Neuronal stem cell (in vitro differentiated cells): Measurements from ENCODE around the gene SPDYE17.
"Not testable (repeated sequence)": the region's sequence is repeated elsewhere in the genome, so short reads cannot be mapped to it uniquely, and the experiment has no call there.

Experiments
- DNase-seq: peaks from one replicate; pipeline ENCODE4 v3.0.0-alpha.2; 2013; ENCODE audit warnings: low spot score
- H2AFZ ChIP-seq: one replicate; pipeline ENCODE4 v1.6.1; 2013; ENCODE audit warnings: mild to moderate bottlenecking, low read length, inconsistent platforms
- H2AK5ac ChIP-seq: 2 replicates; pipeline ENCODE4 v1.6.1; 2013; ENCODE audit warnings: low read depth, mild to moderate bottlenecking, inconsistent platforms, low read length, moderate library complexity, mixed read lengths
- H2BK120ac ChIP-seq: 2 replicates; pipeline ENCODE4 v1.6.1; 2013; ENCODE audit warnings: low read depth, mild to moderate bottlenecking, inconsistent platforms, low read length, moderate library complexity, mixed read lengths
- H2BK12ac ChIP-seq: one replicate; pipeline ENCODE4 v1.6.1; 2013; ENCODE audit warnings: low read length, inconsistent platforms
- H2BK15ac ChIP-seq: 2 replicates; pipeline ENCODE4 v1.6.1; 2013; ENCODE audit warnings: mild to moderate bottlenecking, low read length, inconsistent platforms, mixed read lengths
- H2BK5ac ChIP-seq: one replicate; pipeline ENCODE4 v1.6.1; 2013; ENCODE audit warnings: inconsistent platforms, mild to moderate bottlenecking, low read length, moderate library complexity
- H3K14ac ChIP-seq: one replicate; pipeline ENCODE4 v1.6.1; 2013; ENCODE audit warnings: low read length, inconsistent platforms
- H3K18ac ChIP-seq: 2 replicates; pipeline ENCODE4 v1.6.1; 2013; ENCODE audit warnings: low read length, inconsistent platforms
- H3K23ac ChIP-seq: 2 replicates; pipeline ENCODE4 v1.6.1; 2013; ENCODE audit warnings: low read depth, mild to moderate bottlenecking, mixed read lengths, low read length, inconsistent platforms; ENCODE audit not compliant: poor library complexity
- H3K27ac ChIP-seq: replicated peaks from 3 replicates; pipeline ENCODE4 v1.5.1; 2013; ENCODE audit warnings: low read length, inconsistent platforms
- H3K27me3 ChIP-seq, 3 experiments: 2 replicates each; pipeline ENCODE4 v1.6.1; 2013; ENCODE audit warnings: low read length in 3 of 3, mild to moderate bottlenecking in 2 of 3, inconsistent platforms in 1 of 3, low read depth in 1 of 3, mixed read lengths in 1 of 3, moderate library complexity in 1 of 3; ENCODE audit not compliant: control insufficient read depth in 3 of 3, insufficient read depth in 3 of 3
- H3K36me3 ChIP-seq, 2 donors: replicated peaks in 1 of 2; 2 replicates each; pipeline ENCODE4 v1.6.1; 2013; ENCODE audit warnings: low read length in 2 of 2; ENCODE audit not compliant: control insufficient read depth in 2 of 2, insufficient read depth in 2 of 2
- H3K4ac ChIP-seq: 2 replicates; pipeline ENCODE4 v1.6.1; 2013; ENCODE audit warnings: inconsistent platforms, mild to moderate bottlenecking, low read length, moderate library complexity
- H3K4me1 ChIP-seq, 2 donors: 1 replicate in 1 of 2; 2 replicates in 1 of 2; pipeline ENCODE4 v1.6.1; 2013; ENCODE audit warnings: low read length in 2 of 2, low read depth in 1 of 2; ENCODE audit not compliant: control insufficient read depth in 2 of 2, insufficient read depth in 1 of 2
- H3K4me2 ChIP-seq: one replicate; pipeline ENCODE4 v1.6.1; 2013; ENCODE audit warnings: mild to moderate bottlenecking, low read length, inconsistent platforms; ENCODE audit not compliant: insufficient read depth, poor library complexity, severe bottlenecking
- H3K4me3 ChIP-seq, 2 donors: 2 replicates each; pipeline ENCODE4 v1.5.1; 2013; ENCODE audit warnings: low read length in 2 of 2, mild to moderate bottlenecking in 2 of 2, inconsistent platforms in 1 of 2, moderate library complexity in 1 of 2
- H3K79me1 ChIP-seq: one replicate; pipeline ENCODE4 v1.6.1; 2013; ENCODE audit warnings: low read depth, mild to moderate bottlenecking, inconsistent platforms, low read length, moderate library complexity
- H3K9ac ChIP-seq: one replicate; pipeline ENCODE4 v1.6.1; 2013; ENCODE audit warnings: mild to moderate bottlenecking, low read depth, low read length, inconsistent platforms; ENCODE audit not compliant: poor library complexity
- H3K9me3 ChIP-seq, 2 donors: replicated peaks in 1 of 2; 2 replicates each; pipeline versions ENCODE3 to v1.6.1; 2013; ENCODE audit warnings: low read length in 2 of 2, mild to moderate bottlenecking in 2 of 2, inconsistent platforms in 1 of 2, low read depth in 1 of 2, mixed read lengths in 1 of 2, moderate library complexity in 1 of 2; ENCODE audit not compliant: control insufficient read depth in 2 of 2, insufficient read depth in 1 of 2
- H4K8ac ChIP-seq: one replicate; pipeline ENCODE4 v1.6.1; 2013; ENCODE audit warnings: low read depth, mild to moderate bottlenecking, inconsistent platforms, low read length, moderate library complexity
- H4K91ac ChIP-seq: one replicate; pipeline ENCODE4 v1.6.1; 2013; ENCODE audit warnings: low read length, low read depth, mild to moderate bottlenecking, inconsistent platforms; ENCODE audit not compliant: poor library complexity
- WGBS, 2 donors: extraction: QIAGEN DNeasy Blood & Tissue Kit; methylation state at CpG; one replicate each; pipeline ENCODE4 v1.1.7; 2013; ENCODE audit warnings: missing lambda C conversion rate in 2 of 2, mixed read lengths in 1 of 2; ENCODE audit not compliant: insufficient read length in 2 of 2, insufficient replicate concordance in 1 of 2; ENCODE audit errors: extremely low coverage in 2 of 2; 5-methylcytosine and 5-hydroxymethylcytosine counted together

The SPDYE17 gene

DNA sequence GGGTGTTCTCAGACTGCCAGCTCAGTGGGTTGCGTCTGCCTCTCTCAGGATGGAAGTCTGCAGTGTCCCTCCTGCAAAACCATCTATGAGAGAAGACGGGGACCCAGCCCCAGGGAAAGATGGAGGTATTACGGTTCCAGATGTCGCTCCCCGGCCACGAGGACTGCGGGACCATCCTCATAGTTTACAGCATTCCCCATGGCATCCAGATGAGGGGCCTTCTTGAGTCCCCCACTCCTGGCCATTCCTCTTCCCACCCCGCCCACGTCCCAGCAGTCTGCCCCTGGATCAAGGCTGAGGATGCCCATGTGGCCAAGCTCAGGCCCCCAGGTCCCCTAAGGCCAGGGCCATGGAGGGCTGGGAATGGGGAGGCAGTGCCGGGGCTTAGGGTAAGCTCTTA, 28.9 kb downstream of the SPDYE17 start:
- not testable (repeated sequence) for H2BK120ac ChIP-seq, H3K36me3 ChIP-seq, H3K4me2 ChIP-seq, H3K27me3 ChIP-seq, H3K4me3 ChIP-seq, H3K4me1 ChIP-seq, H2BK12ac ChIP-seq, H2BK5ac ChIP-seq, H4K8ac ChIP-seq, H3K23ac ChIP-seq, H3K27ac ChIP-seq, H4K91ac ChIP-seq, H3K4ac ChIP-seq, H3K14ac ChIP-seq, H2BK15ac ChIP-seq, H3K9me3 ChIP-seq, H3K9ac ChIP-seq, H2AFZ ChIP-seq, H2AK5ac ChIP-seq, DNase-seq, H3K79me1 ChIP-seq, H3K18ac ChIP-seq
- no CpG with 5 or more reads among the region's 10 CpGs for WGBS, 2 donors

DNA sequence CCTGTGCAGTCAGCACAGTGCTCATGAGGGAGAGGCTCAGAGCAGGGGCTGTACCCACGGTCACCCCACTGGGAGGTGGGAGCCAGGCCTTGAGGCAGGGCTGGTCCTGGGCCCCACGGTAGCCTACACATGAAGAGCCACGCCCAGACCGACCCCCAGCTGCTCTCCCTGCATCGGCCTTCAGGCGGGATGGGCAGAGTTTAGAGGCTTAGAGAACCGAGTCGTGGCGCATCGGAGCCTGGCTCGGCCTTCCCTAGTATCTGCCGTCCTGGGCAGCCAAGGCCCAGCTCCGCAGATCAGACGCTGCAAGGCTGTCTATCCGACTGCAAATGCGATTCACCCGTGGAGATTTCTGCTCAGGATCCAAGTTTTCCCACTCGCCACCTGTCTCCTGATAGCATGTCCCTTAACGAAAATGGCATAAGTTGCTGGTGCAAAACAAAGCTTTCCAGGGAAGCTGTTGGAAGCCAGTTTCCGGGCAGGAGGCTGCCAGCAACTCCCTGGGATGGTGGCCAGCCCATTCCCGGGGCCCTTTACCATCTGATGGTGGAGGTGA, 29.4 kb downstream of the SPDYE17 start:
- no CpG with 5 or more reads among the region's 21 CpGs for WGBS, 2 donors
- not testable (repeated sequence) for H3K23ac ChIP-seq, H3K4ac ChIP-seq, H3K9ac ChIP-seq, H2BK5ac ChIP-seq, H3K4me3 ChIP-seq, H3K4me1 ChIP-seq, H3K27me3 ChIP-seq, H4K91ac ChIP-seq, H2BK120ac ChIP-seq, H3K14ac ChIP-seq, H2BK15ac ChIP-seq, H3K9me3 ChIP-seq, H3K4me2 ChIP-seq, H3K27ac ChIP-seq, H3K79me1 ChIP-seq, H2BK12ac ChIP-seq, H3K36me3 ChIP-seq, DNase-seq, H3K18ac ChIP-seq, H4K8ac ChIP-seq, H2AFZ ChIP-seq, H2AK5ac ChIP-seq

DNA sequence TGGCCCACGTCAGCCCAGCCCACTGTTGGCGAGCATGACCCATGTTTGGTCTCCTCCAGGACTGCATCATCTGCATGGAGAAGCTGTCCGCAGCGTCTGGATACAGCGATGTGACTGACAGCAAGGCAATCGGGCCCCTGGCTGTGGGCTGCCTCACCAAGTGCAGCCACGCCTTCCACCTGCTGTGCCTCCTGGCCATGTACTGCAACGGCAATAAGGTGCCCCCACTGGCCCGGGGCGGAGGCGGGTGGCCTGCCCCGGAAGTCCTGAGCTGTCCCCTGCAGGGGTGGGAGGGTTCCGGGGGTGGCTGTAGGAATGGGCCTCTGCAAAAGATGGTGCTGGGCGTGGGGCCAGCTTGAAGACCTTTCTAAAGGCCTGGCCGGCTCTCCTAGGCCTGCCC, 30.1 kb downstream of the SPDYE17 start:
- DNase-seq, H2AFZ ChIP-seq, H3K9ac ChIP-seq, H2BK5ac ChIP-seq, H2BK15ac ChIP-seq, H3K4me2 ChIP-seq, H2AK5ac ChIP-seq, H3K27me3 ChIP-seq, H3K79me1 ChIP-seq, H4K8ac ChIP-seq, H2BK12ac ChIP-seq, H3K18ac ChIP-seq, H3K4me3 ChIP-seq, H3K36me3 ChIP-seq, H2BK120ac ChIP-seq, H3K23ac ChIP-seq, H3K27ac ChIP-seq, H4K91ac ChIP-seq, H3K9me3 ChIP-seq, H3K4me1 ChIP-seq, H3K4ac ChIP-seq: not testable (repeated sequence)
- no CpG with 5 or more reads among the region's 15 CpGs for WGBS, 2 donors
- peak overlapping the region; percentile 56 for H3K14ac ChIP-seq

DNA sequence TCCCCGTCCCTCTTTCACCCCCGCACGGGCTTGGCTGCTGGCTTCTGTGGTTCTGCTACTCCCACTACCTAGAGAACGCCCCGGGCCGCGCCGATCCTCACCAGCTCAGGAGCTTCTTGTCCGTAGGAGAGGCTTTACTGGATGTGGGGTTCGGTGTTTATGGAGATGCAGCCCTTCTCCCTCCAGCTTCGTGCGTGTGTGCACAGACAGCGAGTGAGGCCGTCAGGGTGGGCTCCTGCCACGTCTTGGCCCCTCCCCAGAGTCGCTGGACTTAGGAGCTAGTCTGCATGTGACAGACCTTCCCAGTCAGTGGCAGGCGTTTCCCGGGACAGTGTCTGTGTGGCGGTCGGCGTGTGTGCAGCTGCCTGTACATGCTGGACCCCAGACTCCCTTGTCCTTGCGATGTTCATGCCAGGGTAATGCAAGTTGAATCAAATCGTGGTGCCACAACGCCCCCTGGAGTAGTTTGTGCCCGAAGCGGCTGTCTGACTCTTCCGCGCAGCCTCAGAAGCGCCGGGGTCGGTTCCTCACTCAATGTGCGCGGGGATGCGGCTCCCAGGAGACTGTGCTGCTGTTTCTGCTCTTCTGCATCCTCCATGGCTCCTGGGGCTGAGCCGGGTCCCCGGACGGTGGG, 32.6 kb downstream of the SPDYE17 start:
- H2BK5ac ChIP-seq, H3K4me2 ChIP-seq, H4K91ac ChIP-seq, H3K36me3 ChIP-seq, H2BK120ac ChIP-seq, H2BK15ac ChIP-seq, H2BK12ac ChIP-seq, H3K27ac ChIP-seq, H4K8ac ChIP-seq, DNase-seq, H3K23ac ChIP-seq, H2AK5ac ChIP-seq, H3K4me3 ChIP-seq, H3K14ac ChIP-seq, H3K18ac ChIP-seq, H2AFZ ChIP-seq, H3K9me3 ChIP-seq, H3K9ac ChIP-seq, H3K4ac ChIP-seq, H3K4me1 ChIP-seq, H3K27me3 ChIP-seq, H3K79me1 ChIP-seq: not testable (repeated sequence)
- no CpG with 5 or more reads among the region's 37 CpGs for WGBS, 2 donors
